Stimulated activated CD8-positive, alpha-beta memory T cell treated with anti-CD3 and anti-CD28 coated beads, Interleukin-4, amount 100 ng/mL, for 24 hours (primary cell): ENCODE results near the gene LURAP1L.

Experiments
- DNase-seq: peaks from one replicate; pipeline ENCODE4 v3.0.0-alpha.2; 2020; ENCODE audit warnings: low read depth

The LURAP1L gene

DNA sequence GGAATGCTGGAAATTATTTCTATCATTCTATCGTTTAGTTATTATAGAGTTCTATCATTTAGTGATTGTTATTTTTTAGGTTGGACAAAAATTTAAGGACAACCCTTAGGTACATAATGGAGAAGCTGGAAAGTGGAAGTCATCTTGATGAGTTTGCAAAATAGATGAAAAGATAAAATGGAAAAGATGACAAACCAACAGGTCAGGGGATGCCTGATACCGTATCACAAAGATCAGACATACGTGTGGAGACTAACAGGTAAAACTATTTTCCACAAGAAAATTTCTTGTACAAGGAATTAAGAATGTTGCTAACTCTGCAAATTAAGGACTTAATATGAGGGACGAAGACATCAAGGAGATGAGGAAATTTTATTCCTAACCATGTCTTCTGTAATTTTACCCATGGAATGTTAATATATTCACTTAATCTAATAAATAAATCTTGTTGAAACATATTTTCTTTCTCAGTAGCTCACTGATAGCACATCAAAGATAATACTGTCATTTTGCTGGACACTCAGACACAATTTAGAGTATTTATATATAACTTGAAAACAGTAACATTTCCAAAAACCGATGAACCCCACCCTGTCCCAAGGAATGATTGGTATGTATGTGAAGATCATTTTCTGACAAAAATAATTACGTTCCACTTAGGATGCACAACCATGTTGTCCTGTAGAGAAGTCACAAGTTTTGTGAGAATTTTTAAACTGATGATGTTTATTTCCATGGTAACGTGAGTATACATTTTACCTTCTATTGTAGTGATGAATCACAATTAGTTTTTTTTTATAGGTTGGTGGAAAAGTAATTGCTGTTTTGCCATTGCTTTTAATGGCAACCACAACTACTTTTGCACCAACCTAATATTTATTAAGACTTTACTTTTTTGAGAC lies 2.6 kb downstream of the LURAP1L start:
- DNase-seq, result no peak

DNA sequence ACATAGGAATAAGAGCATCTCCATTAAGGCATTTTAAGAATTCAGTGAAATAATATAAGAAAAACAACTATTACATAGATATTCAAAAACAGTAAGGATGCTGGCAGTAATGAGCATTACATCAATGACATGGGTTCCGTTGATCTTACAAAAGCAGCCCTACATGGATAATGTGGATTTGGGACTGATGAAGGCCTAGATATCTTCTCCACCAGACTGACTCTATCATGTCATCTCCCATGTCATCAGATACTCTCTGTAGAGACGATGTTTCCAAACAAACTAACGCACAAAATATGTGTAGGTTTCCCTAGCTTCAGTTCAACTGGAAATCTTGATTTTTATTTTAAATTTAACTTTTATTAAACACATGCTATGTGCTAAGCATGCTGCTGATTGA lies 3.6 kb downstream of the LURAP1L start:
- DNase-seq, result no peak

DNA sequence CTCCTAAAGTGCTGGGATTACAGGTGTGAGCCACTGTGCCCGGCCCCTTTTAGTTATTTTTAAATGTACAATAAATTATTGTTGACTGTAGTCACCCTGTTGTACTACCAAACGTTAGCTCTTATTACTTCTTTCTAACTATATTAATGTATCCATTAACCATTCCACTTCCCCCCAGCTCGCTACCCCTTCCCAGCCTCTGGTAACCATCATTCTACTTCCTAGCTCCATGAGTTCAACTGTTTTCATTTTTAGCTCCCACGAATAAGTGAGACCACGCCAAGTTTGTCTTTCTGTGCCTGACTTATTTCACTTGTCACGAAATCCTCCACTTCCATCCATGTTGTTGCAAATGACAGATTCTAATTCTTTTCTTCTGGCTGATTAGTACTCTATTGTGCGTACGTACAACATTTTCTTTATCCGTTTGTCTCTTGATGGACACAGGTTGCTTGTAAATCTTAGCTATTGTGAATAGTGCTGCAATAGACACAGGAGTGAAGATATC lies 6.5 kb downstream of the LURAP1L start:
- no peak for DNase-seq

DNA sequence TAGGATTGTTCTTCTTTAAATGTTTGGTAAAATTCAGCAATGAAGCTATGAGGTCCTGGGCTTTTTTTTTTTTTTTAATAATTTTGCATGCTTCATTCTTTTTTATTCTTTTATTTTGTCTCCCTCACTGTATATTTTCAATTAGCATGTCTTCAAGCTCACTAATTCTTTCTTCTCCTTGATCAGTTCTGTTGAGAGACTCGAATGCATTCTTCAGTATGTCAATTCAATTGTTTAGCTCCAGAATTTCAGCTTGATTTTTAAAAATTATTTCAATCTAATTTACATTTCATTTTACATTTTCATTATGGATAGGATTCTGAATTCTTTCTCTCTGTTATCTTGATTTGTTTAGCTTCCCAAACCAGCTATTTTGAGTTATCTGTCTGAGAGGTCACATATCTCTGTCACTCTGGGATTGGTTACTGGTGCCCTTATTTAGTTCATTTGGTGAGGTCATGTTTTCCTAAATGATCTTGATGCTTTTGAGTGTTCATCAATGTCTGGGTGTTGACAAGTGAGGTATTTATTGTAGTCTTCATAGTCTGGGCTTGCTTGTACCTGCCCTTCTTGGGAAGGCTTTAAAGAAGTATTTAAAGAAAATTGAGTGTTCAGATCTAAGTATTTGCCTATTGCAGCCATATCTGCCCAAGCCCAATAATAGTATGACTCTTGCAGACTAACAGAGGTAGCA lies 9.1 kb downstream of the LURAP1L start:
- DNase-seq, result no peak

DNA sequence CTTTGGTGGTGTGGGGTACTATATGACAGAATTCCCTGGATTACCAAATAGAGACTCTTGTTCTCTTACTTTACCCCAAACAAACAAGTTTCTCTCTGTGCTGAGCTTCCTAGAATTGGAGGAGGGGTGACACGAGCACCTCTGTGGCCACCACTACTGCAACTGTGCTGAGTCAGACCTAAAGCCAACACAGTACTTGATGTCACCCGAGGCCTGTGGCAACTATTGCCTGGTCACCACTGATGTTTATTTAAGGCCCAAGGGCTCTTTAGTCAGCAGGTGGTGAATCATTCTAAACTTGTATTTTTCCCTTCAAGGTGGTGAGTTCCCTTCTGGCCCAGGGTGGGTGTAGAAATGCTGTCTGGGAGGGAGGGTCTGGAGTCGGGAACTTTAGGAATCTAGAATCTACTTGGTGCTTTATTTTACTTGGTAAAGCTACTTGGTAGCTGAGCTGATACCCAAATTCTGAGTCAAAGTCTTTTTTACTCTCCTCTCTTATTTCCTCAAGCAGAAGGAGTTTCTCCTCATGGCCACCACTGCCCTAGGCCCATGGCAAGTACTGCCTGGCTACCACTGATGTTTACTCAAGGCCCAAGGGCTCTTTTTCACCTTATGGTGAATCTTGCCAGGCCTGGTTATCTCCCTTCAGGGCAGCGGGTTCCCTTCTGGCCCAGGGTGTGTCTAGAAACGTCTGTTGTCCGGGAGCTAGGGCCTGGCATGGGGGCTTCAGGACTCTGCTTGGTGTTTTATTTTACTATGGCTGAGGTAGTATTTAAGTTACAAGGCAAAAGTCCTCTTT lies 9.8 kb downstream of the LURAP1L start:
- no peak for DNase-seq

DNA sequence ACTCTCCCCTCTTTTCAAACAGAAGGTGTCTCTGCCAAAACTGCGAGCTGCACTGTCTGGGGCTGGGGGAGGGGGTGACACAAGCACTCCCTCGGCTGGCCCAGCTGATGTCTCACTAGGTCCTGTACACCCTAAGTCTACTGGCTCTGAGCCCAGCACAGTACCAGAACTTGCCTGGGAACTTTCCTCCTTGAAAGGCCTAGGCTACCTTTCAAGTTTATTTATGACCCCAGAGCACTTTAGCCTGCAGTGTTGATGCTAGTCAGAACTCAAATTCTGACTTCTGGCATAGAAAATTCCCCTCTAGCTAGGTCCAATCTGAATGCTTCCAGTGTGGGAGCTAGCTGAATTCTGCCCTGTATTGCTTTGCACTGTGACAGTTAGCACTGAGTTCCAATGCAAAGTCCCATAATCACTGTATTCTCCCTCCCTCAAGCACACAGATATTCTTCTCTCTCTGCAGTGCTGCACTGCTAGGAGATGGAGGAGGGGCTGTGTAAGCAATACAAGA lies 10.5 kb downstream of the LURAP1L start:
- no peak for DNase-seq

DNA sequence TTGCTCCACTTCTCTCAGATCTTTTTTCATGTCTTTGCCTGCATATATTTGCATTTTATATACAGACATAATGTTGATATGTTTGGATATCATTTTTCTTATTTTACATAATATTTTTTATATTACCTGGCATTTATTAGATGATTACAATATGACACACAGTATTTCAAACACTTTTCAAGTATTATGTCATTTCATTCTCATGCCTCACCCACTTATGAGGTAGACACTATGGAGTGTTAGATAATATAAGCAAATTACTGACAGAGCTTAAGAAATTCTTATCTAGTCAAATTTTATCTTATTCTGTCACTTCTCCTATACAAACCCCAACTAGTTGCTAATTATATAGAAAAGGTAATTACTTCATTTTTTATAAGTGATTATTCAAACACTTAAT lies 11.1 kb downstream of the LURAP1L start:
- DNase-seq, result no peak

DNA sequence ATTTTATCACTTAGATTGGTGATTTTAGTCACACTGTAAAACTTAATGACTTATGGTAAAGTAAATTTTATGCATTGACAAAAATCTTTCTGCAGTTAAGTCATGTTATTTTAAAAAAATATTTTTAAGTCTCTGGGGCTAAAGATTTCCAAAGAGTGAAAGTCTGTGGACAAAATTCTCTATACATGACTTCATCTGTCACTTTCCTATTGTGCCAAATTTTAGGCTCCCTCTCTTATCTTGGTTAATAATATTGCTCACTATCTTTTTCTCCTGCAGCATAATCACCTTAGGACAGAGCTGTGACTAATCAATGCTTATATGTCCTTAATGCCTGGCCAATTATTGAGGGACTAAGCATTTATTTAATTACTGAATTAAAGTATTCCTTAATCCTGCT lies 15.2 kb downstream of the LURAP1L start:
- no peak for DNase-seq

DNA sequence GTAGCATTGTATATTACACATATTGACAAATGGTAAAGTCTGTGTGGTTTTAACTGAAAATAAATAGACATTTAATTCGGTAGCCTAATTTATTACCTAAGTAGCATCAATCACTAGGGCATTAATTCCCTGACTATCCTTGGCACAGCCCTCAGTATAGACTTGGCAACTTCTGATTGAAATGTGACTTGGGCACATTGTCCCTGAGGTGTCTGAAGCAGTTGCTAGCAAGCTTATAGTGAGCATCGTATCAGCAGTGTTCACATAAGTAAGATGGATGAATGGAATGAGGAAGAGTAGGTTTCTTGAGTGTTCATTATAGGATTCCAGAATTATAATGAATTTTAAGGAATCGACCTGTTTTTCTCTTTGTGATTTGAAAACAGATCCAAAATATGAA lies 16.1 kb downstream of the LURAP1L start:
- DNase-seq, result no peak

DNA sequence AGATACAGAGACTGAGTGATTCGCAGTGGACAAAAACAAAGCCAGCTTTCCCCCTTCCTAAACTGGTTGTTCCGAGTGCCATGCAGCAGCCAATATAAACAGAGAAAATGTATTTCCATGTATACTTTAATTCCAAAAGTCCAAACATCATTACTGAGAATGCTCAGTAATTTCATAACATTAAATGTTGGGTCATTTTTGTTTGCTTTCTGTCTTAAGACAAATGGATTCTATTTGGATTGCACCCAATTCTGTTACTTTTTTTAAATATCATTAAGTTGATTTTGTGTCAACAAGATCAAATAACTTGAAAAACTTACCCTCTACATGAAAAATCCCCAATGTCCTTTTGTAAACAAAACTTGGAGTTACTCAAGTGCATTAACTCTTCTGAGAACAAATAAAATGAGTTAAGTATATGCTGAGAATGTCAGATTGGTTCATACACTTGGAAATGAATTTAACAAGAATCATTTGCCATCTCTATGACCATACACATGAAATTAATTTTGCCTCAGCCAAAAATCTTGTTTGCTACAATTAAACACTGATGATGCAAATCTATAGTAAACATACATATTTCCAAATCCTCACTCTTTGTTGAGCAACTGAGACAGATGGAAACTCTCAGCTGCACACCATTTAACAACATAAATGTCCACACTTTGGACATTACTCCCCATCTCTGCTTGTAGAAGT lies 19.4 kb downstream of the LURAP1L start:
- no peak for DNase-seq

DNA sequence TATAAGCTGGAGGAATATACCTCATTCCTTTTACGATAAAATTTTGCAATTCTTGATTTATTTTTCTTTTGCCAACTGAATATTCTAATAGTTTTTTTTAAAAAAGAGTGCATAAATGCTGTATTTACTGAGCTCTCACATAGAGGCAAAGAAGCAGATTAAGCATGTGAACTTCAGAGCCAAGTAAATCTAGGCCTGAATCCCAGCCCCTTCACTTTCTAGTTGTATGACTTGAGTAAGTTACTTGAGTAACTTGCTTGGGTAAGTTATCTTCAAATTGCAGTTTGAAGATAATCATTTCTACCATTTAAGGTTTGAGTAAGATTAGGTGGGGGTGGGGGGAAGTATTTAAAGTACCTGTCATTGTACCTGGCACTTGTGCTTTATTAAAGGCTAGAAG lies 21.8 kb downstream of the LURAP1L start:
- no peak for DNase-seq

DNA sequence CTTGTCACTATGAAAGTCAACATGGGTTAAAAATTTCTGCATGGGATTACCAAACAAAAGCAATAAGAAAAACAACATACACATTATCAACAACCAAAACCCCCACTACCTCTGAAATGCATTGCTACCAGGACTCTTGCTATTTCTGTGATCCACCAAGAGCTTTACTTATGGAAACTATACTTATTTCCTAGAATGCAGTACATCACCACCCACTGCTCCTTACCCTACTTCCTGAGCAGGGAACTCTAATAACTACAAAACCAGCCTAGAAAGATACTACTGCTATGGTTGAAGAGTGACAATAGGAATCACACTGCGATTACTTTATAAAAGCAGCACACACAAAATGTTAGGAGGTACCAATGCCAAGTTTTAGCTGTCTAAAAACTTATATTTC lies 22.2 kb downstream of the LURAP1L start:
- no peak for DNase-seq

DNA sequence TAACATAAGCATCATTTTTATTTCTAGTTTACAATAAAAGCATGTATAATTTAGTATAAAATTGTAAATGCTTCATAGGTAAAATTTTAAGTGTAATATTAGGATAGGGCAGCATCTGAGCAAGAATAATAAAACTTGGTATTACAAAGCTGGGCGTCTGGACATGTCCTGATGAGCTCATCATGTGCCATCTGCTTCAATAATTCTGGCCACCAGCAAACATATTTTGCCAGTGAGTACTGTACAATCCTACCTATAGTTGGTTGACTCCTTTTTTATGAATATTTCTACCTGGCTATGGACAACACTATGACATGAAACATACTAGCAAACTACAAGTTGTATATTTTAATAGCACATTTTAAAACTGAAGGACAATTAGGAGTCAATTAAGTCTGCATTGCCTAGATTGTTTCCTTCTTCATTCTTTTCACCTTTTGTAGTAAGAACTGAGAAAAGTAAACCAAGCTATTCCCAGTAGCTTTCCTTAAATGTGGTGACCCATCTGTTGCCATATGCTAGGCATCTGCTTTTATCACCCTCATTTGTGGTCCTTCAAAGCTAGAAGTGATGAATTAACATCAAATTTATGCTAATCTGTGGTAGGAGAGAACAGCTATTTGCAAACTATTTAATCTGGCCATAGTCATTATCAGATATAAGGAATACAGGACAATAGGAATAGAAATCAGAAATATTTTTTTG lies 23.4 kb downstream of the LURAP1L start:
- no peak for DNase-seq

DNA sequence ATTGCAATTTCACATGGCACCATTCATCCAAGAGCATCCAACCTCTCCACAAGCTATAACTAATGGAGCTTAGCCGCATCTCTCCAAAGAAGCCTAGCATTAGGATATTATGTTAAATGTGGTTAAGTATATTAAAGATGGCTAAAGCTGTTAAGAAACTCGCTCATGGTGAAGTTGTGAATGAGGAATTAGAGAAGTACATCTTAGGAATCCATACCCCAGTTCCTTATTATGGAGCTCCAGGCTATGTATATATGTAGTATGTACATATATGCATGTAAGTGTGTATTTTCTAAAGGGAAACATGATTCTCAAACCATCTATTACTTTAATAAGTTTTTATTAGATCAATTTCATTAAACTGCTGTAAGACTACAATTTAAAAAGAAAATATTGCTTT lies 26.4 kb downstream of the LURAP1L start:
- DNase-seq, result no peak

DNA sequence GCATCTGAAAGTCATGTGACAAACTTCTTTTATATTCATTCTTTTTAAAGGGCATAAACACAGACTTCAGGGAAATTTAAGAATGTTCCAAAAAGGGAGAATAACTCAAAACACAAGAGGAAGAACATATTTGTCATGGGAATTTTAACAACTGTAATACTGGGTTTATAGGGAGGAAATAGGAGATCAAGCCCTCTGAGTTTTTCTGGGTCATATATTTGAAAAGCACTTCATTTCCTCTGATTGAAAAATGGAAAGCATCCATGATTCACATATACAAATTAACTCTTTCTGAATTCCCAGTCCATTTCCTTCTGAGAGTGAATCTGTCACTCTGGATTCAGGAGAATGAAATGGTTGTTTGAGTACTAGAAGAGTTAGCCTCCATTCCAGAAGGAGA lies 26.8 kb downstream of the LURAP1L start:
- no peak for DNase-seq

DNA sequence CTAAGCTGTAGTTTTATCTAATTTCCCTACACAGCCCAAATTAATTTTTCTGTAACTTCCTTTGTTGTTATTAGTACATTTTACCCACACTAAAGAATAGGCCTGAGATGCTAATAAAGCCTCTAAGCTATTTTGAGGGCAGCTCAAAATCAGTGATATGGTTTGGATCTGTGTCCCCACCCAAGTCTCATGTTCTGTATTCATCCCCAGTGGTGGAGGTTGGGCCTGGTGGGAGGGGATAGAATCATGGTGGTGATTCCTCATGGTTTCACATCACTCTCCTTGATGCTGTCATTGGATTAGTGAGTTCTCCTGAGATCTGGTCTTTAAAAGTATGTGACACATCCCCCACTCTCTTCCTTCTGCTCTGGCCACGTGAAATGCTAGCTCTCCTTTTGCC lies 27.3 kb downstream of the LURAP1L start:
- no peak for DNase-seq

DNA sequence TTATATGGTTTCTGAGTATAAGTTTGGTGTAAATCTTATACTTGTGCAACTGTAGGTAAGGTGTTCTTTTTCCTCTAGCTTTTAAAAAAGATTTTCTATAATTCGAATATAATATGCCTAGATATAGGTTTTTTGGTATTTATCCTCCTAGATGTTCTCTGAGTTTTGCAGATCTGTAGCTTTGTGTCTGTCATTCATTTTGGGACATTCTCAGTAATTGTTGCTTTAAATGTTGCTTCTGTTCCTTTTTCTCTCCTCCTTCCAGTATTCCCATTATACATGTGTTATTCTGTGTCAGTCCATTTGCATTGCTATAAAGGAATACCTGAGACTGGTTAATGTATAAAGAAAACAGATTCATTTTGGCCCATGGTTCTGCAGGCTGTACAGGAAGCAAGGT lies 33.7 kb downstream of the LURAP1L start:
- DNase-seq, result no peak

DNA sequence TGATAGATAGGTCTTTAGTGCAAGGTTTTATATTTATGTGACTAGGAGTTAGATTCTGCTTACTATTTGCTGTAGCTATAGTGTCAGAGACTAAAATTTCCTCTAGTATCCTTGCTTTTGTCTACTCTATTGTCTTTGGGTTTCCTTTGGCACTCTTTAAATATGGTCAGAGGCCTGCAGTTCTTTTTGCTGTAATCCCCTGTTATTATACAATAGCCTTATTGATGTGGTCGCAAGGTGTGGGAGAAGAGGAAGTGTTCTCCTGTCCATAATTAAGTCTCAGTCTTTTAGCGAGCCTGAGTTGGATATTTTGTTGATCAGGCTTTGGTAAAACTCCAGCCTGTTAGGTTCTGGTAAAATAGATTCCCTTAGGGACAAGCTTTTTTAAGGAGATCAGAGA lies 34.9 kb downstream of the LURAP1L start:
- no peak for DNase-seq

DNA sequence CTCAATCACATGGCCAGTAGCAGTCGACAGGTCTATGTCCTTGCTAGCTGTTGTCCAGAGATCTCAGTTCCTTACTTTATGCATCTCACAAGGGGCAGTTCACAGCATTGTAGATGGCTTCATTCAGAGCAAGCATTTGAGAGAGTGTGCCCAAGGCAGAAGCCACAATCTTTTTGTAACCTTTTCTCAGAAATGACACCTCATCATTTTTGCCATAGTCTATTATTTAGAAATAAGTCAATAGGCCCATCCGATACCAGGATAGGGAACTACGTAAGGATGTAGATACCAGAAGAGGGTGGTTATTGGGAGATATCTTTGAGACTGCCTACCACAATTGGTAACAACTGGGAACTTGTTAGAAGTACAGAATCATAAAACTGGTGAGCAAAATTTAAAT lies 37.1 kb downstream of the LURAP1L start:
- DNase-seq, result no peak

DNA sequence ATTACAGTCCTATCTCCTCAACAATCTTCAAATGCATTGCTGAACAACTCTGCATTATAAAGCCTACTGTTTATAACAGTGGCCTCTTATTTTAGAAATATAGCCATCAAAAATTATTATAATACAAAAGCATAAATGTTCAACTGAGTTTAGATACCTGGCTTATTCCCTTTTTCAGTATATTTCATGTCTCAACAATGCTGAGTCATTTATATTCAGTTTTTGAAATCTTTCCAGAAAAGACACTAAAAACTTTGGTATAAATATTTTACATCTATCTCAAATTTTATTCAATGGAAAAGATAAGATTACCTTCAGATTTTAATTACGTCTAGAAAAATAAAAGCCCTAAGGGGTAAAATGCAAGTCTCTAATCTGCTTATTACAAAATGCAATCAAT lies 37.9 kb downstream of the LURAP1L start:
- DNase-seq, result no peak

DNA sequence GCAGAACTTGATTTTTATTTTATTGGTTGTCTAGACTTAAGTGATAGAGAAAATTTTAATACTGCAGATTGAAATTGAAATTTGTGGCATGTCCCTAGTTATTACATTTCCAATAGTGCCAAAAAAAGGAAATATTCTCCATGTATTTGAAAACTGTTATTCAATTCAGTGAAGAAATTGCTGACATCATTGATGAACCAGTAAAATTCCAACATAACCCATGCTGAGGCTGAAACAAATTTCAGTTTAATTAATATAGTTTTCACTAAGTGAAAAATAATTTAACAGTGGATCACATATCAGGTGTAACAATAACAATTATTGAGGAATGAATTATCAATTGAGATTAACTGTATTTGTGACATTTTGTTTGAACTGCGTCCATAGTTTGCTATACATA lies 38.7 kb downstream of the LURAP1L start:
- no peak for DNase-seq
